GM19467 (cell line): ENCODE results near the gene KIF3A.

Source experiments
- ATAC-seq: cut with Tn5 transposase; IDR thresholded peaks from one replicate; pipeline ENCODE4 v1.9.1; 2021; ENCODE audit warnings: mild to moderate bottlenecking, moderate library complexity; ENCODE audit not compliant: unreplicated experiment

KIF3A gene

DNA sequence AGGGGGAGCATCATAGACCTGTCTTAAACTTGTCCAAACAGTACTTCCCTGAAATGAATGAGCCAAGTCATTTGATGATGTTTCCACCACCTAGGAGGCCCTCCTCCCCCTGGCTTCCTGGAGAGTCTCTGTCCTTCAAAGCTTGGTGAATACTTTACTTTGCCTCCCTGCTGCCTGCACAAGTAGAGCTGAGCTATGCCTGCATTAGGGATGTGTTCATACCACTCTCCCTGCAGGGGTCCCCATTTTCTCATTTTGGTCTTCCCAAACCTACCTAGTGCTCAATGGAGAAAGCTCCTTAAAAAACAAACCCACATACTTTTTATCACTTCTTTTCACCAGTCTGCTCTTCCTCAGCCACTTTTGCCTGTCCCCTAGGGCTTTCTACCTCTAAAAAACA is 17.6 kb upstream of the KIF3A start:
- no peak for ATAC-seq

DNA sequence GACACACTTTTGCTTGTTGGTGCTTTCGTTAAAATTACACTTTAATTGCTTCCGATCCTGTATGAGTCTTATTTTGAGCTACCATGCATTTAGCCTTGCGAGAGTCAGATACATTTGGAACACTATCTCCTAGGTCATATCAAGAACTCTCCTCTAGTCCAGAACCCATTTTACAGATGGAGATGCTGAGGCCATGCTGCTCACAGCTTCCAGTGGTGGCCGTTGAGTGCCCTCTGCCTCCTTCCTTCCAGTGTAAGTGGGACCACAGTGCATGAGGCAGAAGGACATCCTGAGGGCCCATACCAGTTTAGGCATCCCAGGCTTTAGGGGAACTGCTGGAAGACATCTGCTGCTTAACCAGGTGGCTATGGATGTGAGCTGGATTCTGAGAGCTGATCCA is 16.8 kb upstream of the KIF3A start:
- no peak for ATAC-seq

DNA sequence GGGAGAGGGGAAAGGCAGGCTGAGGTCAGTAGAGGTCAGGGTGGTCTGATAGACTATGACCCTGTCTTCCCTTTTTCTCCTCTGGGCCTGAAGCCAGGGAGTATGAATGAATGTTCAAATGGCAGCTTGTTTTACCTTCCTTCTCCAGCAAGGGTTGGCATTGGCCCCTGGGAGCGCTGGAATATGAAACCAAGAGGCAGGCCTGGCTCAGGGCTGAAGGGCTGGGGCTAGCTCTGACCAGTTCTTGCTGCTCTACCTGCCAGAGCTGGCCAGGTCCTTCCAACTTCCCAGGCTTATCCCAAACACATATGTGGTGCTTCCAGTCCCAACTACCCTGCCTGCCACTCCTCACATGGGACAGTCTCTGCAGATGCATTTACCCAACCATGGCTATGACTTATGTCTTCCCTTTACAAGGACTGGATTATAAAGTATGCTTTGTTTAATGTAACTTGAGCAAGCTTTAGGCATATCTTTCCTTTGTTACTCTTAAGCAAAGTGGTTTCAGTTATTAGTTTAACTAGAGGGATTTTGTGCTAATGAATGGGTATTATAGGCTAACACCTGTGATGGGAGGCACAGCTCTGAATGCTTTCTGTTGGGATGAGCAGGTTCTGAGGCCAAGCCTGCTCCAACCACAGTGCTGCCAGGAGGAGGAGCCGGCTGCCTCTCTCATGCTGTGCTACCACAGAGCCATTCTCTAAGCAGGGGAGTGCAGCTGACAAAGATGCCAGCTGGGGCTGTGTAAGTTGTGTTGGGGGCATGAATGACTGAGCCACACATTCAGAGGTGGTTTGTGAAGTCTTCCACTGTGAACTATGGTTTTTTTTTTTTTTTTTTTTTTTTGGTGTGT is 16.0 kb upstream of the KIF3A start:
- no peak for ATAC-seq

DNA sequence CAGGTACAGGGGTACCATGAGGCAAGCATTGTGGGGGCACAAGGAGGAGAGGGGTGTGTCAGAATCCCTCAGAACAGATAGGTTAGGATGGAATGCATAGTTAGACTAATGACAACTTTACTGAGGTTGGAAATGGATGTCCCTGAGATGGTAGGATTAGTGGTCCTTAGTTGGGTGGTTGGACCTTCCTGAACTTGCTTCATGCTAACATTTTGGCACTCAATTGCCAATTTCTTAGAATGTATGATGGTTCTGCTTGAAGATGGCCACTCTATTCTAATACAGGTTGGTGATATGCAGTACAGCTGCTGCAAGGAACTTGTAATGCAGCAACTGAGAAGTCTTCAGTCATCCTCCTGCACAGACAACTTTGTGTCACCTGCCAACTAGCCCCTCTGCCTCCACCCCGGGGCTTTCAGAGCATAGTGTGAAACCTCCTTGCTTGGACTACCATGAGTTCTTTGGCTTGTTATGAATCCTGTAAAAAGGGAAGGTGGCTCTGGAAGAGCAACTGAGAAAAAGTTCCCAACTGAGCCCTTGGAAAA is 15.3 kb upstream of the KIF3A start:
- no peak for ATAC-seq

DNA sequence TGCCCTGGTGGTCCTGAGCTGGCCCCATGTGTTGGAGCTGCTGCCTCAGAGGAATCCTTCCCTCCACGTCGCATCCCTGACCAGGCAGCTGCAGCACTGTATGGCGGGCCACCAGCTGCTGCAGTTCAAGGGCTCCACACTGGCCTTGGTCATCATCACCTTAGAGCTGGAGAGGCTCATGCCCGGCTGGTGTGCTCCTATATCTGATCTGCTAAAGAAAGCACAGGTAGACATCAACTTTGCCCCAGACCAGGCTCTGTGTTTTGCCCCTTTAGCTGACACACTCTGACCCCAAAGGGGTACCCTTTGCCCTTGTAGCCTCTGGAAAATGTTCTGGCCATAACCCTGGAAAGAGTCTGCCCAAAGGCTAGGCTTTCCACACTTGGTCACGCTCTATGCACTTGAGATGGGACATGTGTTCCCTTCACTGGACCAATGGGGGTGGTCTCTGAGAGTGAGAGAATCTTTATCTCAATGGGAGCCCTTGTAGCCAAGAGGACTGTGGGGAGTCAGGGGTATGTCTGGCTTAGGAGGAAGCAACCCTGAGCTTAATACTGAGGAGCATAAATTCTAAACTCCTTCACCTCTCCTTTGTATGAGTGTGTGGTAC is 14.7 kb upstream of the KIF3A start:
- no peak for ATAC-seq

DNA sequence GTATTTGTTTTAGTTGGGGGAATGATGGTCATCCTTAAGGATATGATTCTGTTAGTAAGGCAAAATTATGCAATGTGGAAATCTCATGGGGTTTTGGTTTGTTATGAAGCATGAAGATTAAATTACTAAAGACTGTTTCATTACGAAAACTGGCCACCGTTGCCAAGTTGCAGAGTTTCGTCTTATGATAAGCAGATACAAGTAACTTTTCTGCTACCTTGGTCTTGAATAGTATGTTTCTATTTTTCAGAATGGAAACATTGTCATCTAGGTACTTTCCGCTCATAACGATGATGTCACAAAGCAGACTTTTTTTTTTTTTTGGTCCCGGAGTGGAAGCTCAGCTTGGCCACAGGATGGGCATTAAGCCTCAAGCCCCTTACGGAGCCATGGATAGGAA is 14.1 kb upstream of the KIF3A start:
- no peak for ATAC-seq

DNA sequence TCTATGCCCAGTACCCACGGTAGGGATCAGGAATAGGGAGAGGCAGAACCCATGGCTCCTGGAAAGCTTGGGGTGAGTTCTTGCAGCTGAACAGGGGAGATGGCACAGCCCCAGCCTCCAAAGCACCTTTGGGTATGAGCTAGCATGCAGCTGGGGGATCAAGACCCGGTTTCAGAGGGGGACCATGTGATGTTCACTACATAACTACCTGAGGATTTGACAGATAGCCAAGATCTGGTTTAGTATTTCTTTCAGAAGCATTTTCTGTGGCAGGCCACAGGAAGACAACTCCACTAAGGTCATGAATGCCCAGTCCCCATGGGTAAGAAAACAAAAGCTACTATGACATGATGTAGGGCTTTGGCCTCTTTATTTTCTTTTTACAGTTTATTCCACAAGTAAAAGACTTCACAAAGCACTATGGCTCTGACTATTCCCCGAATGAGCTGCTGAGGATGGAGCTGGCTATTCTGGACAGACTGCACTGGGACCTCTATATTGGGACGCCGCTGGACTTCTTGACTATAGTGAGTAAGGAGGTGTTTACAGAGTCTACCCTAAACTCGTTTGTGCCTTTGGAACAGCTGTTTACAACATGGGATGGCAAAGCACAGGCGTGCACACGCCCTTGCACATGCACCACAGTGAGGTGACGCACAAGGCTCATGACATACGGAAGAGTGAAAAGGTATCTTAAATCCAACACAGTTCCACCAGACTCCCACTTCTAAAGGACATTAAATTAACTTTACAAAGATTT is 13.3 kb upstream of the KIF3A start:
- ATAC-seq: peak; percentile 31

DNA sequence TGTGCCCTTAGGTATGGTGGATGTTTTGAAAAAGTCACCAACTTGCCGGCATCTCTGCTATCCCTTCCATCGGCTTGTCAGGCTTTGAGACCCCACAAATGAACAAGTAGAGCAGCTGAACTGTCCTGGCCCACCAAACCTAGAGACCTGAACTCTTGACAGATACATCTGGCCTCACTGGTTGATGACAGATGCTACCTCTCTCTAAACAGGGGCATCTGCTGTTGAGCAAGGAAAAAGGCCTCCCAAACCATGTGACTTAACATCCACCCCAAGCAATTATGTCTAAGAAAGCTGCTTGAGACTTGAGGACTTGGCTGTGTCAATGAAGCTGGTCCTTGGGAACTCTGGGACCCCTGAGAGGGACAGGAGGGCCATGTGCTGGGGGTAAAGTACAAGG is 12.2 kb upstream of the KIF3A start:
- ATAC-seq: no peak

DNA sequence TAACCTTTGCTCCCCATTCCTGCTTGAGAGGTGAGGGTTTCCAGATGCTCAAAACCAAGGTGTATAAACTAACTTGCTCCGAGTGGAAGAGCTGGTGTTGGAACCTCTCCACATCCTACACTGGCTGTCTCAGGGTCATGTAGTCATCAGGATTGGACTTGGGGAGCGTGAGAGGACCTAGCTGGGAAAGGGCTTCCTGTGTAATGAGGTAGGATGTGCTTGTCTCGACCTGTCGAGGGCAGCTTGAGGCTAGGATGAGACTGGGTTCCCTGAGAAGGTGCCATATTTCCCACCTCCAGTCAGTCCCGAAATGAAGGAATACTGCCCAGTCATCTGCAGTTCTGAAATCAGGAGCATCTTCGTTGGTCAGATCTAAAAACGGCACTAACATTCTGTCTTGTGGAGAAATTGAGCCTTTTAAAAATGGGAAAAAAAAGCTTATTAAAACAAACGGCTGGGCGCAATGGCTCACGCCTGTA is 11.2 kb upstream of the KIF3A start:
- no peak for ATAC-seq

DNA sequence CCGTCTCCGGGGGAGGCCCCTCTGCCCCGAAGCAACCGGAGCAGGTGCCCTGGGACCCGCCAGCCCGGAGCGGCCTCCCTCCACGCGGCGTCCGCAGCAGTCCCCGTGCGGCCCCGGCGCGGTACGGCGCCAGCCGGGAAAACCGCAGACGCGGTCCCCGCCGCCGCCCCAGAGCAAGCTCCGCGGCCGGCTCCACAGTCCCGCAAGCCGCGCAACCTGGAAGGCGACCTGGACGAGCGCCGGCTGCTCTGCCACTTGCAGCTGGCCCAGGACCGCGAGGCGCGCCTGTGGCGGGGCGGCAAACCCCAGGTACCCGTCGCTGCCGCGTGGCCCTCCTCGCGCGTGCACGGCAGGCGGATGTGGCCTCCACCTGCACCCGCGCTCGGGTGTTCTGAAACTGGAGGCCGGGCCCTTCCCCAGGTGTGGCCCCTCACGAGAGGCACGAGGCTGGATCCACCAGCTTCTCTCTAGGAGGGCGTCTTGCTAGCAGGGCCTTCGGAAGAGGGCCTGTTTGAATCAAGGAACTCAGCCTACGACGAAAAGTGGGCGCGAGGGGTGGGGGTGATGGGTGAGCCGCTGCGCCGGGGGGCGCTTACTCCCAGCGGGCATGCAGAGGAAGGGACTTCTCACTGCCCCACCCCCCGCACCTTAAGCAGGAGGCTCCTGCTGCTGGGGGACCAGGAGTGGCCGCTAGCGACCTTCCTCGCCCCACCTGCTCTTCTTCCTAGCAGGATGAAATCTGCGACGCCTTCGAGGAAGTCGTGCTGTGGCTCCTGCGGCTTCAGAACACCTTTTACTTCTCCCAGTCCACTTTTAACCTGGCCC is 10.5 kb upstream of the KIF3A start:
- ATAC-seq: peak; percentile 2

DNA sequence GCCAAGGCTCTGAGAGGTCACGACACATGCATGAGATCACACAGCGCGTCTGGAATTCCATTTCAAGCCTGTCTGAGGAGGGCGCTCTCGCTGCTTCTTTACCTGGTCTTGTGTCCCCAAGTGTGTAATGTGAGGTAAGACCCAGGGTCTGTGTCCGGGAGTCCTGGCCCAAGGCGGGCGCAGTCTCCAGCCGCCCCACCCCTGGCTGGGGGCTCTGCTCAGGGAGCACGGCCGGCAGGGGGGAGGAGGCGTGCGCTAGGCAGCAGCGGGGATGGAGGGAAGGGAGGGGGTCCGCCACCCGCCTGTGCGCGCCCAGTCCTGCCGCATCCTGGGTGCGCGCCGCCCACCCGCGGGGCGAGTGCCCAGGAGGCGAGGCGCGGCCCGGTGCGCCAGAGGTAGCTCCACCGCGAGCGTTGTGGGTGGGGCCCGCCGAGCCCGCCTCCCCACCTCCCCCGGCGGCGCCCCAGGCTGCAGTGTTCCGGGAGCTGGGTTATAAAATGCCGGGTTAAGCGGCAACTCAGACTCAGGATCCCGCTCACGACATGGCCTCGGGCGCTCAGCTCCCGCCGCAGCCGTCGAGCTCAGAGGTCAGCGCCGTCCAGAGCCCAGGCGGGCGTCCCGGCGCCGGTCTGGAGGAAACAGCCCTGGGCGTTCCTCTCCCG is 9.7 kb upstream of the KIF3A start, which contains the start of gene CCNI2:
Gene CCNI2, plus strand, starts transcription at position 473 of the 662 bp plus-strand sequence. Its CDS starts 70 bp downstream, at position 543.
- peak; percentile 42 for ATAC-seq

DNA sequence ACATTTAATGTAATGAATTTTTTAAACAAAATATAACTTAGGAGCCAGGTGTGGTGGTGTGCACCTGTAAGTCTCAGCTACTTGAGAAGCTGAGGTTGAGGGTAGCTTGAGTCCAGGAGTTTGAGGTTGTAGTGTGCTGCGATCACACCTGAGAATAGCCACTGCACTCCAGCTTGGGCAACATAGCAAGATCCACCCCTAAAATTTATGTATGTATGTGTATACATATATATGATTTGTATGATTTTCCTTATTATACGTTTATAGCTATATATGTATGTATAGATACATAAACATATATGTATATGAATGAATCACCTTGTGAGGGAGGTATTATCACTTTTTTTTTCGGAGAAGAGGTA is 9.2 kb upstream of the KIF3A start:
- ATAC-seq: no peak

DNA sequence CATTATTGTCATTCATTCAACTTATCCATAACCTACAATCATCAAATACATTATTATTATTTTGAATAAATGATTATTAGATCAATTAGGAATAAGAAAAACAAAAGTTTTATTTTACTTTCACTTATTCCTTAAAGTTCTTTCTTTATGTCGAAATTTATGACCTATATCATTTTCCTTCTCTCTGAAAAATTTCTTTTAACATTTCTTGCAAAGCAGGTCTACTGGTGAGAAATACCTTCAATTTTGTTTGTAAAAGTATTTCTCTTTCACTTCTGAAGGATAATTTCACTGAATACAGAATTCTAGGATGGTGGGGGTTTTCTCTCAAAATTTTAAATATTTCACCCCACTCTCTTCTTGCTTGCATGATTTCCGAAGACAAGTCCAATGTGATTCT is 7.3 kb upstream of the KIF3A start:
- no peak for ATAC-seq

DNA sequence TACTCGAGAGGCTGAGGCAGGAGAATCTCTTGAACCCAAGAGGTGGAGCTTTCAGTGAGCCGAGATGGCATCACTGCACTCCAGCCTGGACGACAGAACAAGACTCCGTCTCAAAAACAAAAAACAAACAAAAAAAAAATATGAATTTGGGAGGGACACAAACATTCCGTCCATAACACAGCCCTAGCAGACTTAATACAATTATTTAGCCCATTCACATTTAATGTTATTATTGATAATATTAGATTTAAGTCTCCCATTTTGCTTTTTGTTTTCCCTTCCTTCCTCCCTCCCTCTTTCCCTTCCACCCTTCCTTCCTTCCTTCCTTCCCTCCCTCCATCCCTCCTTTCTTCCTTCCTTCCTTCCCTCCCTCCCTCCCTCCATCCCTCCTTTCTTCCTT is 5.3 kb upstream of the KIF3A start:
- ATAC-seq: no peak

DNA sequence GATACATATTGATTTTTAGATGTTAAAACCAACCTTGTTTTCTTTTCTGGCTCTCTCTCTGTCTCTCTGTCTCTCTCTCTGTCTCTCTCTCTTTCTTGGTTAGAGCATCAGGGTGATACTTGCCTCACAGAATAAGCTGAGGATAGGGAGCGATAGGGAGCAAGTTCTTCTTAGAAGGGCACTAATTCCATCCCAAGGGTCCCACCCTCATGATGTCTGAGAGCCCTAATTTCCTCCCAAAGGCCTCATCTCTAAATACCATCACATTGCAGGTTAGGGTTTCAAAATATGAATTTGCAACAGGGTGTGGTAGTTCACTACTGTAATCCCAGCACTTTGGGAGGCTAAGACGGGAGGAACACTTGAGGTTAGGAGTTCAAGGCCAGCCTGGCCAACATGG is 4.8 kb upstream of the KIF3A start:
- no peak for ATAC-seq

DNA sequence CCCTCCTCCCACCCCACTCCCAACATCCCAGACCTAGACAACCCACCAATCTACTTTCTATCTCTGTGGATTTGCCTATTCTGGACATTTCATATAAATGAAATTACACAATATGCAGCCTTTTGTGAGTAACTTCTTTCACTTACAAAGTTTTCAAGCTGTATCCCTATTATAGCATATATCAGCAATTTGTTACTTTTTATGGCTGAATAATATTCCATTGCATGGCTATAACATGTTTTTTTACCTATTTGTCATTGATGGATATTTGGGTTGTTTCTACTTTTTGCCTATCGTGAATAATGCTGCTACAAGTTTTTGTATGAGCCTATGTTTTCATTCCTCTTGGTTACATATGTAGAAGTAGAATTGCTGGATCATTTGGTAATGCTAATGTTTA is 1.9 kb upstream of the KIF3A start:
- ATAC-seq: no peak

DNA sequence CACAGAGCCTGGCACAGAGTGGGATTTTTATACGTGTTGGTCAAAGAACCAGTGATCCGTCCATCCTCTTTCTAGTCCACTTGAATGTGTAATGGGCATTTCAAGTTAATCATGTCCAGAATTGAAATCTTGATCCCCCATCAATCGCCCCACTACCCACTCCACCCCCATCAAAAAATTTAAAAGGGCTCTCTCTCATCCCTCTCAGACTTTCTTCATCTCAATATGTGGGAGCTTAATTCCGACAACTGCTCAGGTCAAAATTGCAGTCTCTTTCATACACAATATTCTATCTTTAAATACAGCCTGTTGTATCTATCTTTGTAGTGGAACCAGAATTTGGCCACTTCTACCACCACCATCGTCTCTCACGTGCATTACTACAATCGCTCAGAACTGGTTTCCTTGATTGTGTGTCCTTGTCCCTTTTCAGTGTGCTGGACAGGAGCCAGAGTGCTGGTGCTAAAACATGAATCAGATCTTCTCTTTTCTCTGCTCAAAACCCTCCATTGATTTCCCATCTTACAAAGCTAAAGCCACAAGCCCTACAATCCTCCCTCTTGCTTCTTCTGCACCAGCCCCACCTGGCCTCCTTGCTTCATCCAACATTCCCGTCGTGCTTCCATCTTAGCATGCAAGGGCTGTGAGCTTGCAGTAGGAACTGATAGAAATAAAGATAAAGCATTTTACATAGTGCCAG is 786 bp upstream of the KIF3A start:
- ATAC-seq: no peak

DNA sequence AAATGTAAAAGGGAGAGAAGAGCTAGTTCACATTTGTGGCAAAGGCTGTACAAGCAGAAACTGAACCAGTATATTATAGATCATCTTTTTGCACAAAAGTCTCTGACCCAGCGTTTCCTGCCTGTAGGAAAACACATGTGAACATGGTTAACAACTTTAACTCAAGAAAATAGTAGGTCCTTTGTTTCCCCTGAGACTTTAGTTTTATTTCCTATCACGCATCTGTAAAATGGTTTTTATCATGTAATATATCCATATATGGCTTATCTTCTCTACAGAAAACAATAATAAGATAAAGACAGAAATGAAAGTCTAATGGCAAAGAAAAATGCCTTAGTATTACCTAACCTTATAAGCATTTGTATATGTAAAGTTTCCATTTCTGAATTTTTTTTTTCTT is 2.7 kb downstream of the KIF3A start:
- ATAC-seq: no peak

DNA sequence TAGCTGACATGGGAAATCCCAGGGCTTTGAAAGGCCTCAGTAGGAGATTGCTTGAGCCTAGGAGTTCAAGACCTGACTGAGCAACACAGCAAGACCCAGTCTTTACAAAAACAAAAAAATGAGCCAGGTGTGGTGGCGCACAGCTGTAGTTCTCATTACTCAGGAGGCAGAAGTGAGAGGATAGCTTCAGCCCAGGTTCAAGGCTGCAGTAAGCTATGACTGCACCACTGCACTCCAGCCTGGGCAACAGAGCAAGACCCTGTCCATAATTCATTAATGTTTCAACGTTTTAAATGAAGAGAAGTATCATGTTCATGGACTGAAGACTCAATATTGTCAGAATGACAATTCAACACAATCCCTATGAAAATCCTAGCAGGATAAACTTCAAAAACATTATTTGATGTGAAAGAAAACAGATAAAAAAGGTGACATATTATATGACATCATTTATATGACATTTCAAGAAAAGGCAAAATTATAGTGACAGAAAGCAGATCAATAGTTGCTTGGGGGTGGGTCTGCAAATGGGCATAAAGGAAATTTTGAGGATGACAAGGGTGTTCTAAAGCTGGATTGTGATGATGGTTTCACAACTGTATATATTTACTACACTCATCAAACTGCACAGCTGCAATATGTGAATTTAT is 3.7 kb downstream of the KIF3A start:
- ATAC-seq: no peak
